Astrocyte of the cerebellum (primary cell): ENCODE data around the gene MEOX2.

ENCODE experiments used
- DNase-seq: peaks from one replicate; pipeline ENCODE4 v3.0.0-alpha.2; 2011; ENCODE audit warnings: low read depth
- H3K4me3 ChIP-seq: 2 replicates; pipeline ENCODE4 v1.5.1; 2011; ENCODE audit warnings: mild to moderate bottlenecking, low read depth, low read length, moderate library complexity
- CTCF ChIP-seq: IDR thresholded peaks from 2 replicates; pipeline ENCODE4 v1.5.1; 2012; ENCODE audit warnings: low read length, low read depth, moderate library complexity, mild to moderate bottlenecking; ENCODE audit errors: missing control alignments
- in situ Hi-C: cut with HindIII; loops from 2 replicates; pipeline ENCODE4 v1.10.0; 2017; ENCODE audit warnings: low sequenced_read_pairs

MEOX2 gene

DNA sequence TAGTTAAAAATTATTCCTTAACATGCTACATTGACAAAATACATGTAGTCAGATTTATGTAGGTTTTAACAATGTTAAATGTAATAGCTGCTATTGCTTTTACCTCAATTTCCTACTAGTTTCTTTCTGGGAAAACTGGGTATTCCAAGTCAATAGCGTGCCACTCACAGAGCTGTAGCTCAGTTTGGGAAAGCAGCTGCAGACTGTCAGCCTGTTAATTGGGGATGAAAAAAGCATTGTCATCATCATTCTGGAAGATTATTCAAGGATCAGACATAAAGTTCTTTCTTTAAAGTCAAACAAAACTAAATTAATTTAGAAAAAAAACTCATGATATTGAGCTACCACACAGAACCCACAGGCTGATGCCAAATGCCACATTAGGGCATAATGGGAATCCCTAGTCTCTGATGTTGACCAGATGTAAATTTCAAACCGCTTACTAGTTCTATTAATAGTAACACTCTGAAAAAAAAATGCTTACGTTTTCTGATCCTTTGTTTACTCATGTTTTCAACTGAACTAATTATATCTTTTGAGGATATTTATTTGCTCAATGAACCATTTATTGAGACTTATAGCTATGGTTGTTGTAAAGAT is 105.0 kb downstream of the MEOX2 start:
- no peak for DNase-seq
- in situ Hi-C loops: no loop called here
- TF ChIP-seq CTCF: no peak
- H3K4me3 ChIP-seq: no peak overlapping the region

- in situ Hi-C loops: no loop called here
- no peak for DNase-seq
- no peak for TF ChIP-seq CTCF
- H3K4me3 ChIP-seq: no peak overlapping the region
Measured at GRCh38 chr7:15580604-15581351, 105.7 kb downstream of the MEOX2 start.

- TF ChIP-seq CTCF: no peak
- no peak overlapping the region for H3K4me3 ChIP-seq
- DNase-seq: no peak
- in situ Hi-C loops: no loop called here
Measured at GRCh38 chr7:15577600-15577999, 108.9 kb downstream of the MEOX2 start.

DNA sequence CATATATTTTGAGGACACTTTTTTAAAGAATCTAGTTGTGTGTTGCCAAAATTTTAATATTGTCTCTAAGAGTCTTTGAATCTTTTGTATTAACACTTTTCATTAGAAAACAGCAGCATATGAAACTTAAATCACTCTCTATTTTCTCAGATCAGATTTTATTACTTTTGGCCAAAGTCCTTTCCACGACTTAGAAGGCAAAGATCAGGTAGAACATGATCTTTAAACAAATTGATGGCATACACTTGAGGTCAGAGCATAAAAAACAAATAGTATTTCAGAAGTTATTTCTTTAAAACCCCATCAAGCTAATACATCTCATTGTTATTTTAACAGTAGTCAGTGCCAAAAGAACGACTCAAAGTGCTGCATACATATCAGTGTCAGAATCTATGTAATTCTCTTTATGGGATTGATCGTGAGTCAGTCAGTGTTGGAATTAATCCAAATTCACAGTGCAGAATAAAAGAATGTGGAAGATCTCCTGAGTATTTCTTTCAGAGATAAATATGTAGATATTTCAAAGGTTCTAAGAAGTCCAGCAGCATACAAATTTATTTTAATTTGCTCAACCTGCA is 115.1 kb downstream of the MEOX2 start:
- H3K4me3 ChIP-seq: no peak overlapping the region
- no peak for TF ChIP-seq CTCF
- no peak for DNase-seq
- in situ Hi-C loops: no loop called here

DNA sequence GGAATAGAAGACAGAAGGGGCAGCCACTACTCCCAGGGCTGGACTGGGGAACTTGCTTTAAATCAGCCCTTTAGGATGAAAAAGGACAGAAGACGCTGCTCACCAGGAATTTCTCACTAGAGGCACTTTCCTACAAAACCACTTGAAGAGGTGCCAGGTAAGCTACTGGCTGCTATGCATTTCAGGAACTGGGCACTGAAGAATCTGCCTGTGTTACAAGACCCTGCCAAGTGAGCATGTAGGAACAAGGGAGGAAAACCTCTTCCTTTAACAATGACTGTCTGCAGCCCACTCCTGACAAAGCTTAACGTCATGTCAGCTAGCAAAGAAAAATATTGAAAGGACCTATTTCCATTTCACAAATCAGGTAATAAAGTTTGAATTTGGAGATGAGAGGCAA is 118.8 kb downstream of the MEOX2 start:
- in situ Hi-C loops: no loop called here
- H3K4me3 ChIP-seq: no peak overlapping the region
- no peak for TF ChIP-seq CTCF
- no peak for DNase-seq

GRCh38 chr7:15567036-15567435 is 119.4 kb downstream of the MEOX2 start:
- DNase-seq: no peak
- in situ Hi-C loops: no loop called here

More at GRCh38 chr7:15567036-15567435, 119.4 kb downstream of the MEOX2 start:
- TF ChIP-seq CTCF: no peak
- no peak overlapping the region for H3K4me3 ChIP-seq
